H1 (cell line): Measurements from ENCODE around the gene OR5AU1. TPM values are rescaled to one million over a fixed set of nuclear protein-coding genes. Genes with fewer than 3 reads are reported as not detected.
A peak's percentile ranks its signal among the peaks of the same experiment; 100 is the strongest.

ENCODE experiments used
- CTCF ChIA-PET: fragments of 300-600 bp; sonication (Branson Sonifier 250); formaldehyde crosslinking; loops from one replicate; lab custom pipeline; 2021; ENCODE audit not compliant: partially characterized antibody; lab: Charles Lee
- POLR2A ChIA-PET: fragments of 300-600 bp; sonication (Branson Sonifier 250); formaldehyde crosslinking; loops from one replicate; lab custom pipeline; 2021; ENCODE audit warnings: inconsistent platforms; ENCODE audit not compliant: partially characterized antibody; lab: Charles Lee
- DNase-seq, 2 experiments: peaks; one replicate each; pipeline versions ENCODE4 v3.0.0 to v3.0.0-alpha.2; 2010 to 2022; ENCODE audit warnings: low spot score in 2 of 2, low read depth in 1 of 2, mixed read lengths in 1 of 2
- FAIRE-seq: peaks from 2 replicates; lab custom pipeline; 2011; peaks lifted over from hg19 to GRCh38; lab: Jason Lieb, UNC
- H2AFZ ChIP-seq: 2 replicates; pipeline ENCODE4 v1.8.1; 2012; ENCODE audit warnings: low read length, inconsistent platforms
- H2AK5ac ChIP-seq: 2 replicates; pipeline ENCODE4 v1.6.1; 2013; ENCODE audit warnings: low read depth, low read length
- H2BK120ac ChIP-seq: replicated peaks from 2 replicates; pipeline ENCODE3; 2013; ENCODE audit warnings: low read depth, low read length, inconsistent platforms
- H2BK12ac ChIP-seq: 2 replicates; pipeline ENCODE4 v1.6.1; 2013; ENCODE audit warnings: low read depth, low read length
- H2BK15ac ChIP-seq: 2 replicates; pipeline ENCODE4 v1.6.1; 2013; ENCODE audit warnings: low read length
- H2BK20ac ChIP-seq: 2 replicates; pipeline ENCODE4 v1.6.1; 2013; ENCODE audit warnings: low read length
- H2BK5ac ChIP-seq: 2 replicates; pipeline ENCODE4 v1.6.1; 2013; ENCODE audit warnings: low read depth, low read length
- H3K14ac ChIP-seq: 2 replicates; pipeline ENCODE4 v1.6.1; 2013; ENCODE audit warnings: inconsistent platforms; ENCODE audit not compliant: insufficient read length
- H3K18ac ChIP-seq: 2 replicates; pipeline ENCODE4 v1.6.1; 2013; ENCODE audit warnings: low read length; ENCODE audit errors: extremely low read depth
- H3K23ac ChIP-seq: 2 replicates; pipeline ENCODE4 v1.6.1; 2013; ENCODE audit warnings: inconsistent platforms; ENCODE audit not compliant: insufficient read length
- H3K23me2 ChIP-seq: 2 replicates; pipeline ENCODE4 v1.6.1; 2013; ENCODE audit warnings: low read depth, low read length
- H3K27ac ChIP-seq: 2 replicates; pipeline ENCODE4 v1.6.1; 2011; ENCODE audit warnings: low read depth, low read length, inconsistent platforms
- H3K27me3 ChIP-seq, 4 experiments: replicated peaks in 1 of 4; 1 replicate in 1 of 4; 2 replicates in 3 of 4; pipeline versions ENCODE4 v1.6.1 to v1.8.1; 2011 to 2013; ENCODE audit warnings: low read length in 3 of 4, mild to moderate bottlenecking in 3 of 4, inconsistent platforms in 2 of 4, mixed read lengths in 2 of 4, moderate library complexity in 1 of 4; ENCODE audit not compliant: control insufficient read depth in 3 of 4, insufficient read depth in 3 of 4; ENCODE audit errors: extremely low read depth in 1 of 4
- H3K36me3 ChIP-seq, 4 experiments: 2 replicates each; pipeline versions ENCODE4 v1.6.1 to v1.8.1; 2011 to 2013; ENCODE audit warnings: mild to moderate bottlenecking in 4 of 4, low read length in 3 of 4, moderate library complexity in 2 of 4, control low read depth in 1 of 4, inconsistent platforms in 1 of 4; ENCODE audit not compliant: insufficient read depth in 4 of 4, control insufficient read depth in 2 of 4
- H3K4ac ChIP-seq: replicated peaks from 2 replicates; pipeline ENCODE3; 2013; ENCODE audit warnings: low read length, low read depth, mixed read lengths, inconsistent platforms; ENCODE audit not compliant: insufficient read length
- H3K4me1 ChIP-seq, 4 experiments: replicated peaks in 1 of 4; 1 replicate in 1 of 4; 2 replicates in 3 of 4; pipeline versions ENCODE4 v1.6.1 to v1.8.1; 2011 to 2013; ENCODE audit warnings: low read length in 3 of 4, inconsistent platforms in 2 of 4, mixed read lengths in 1 of 4; ENCODE audit not compliant: insufficient read depth in 4 of 4, control insufficient read depth in 3 of 4
- H3K4me2 ChIP-seq, 2 experiments: 2 replicates each; pipeline versions ENCODE4 v1.6.1 to v1.8.1; 2011 to 2013; ENCODE audit warnings: low read depth in 2 of 2, low read length in 2 of 2, control low read depth in 1 of 2, inconsistent platforms in 1 of 2, mild to moderate bottlenecking in 1 of 2; ENCODE audit not compliant: insufficient read depth in 1 of 2
- H3K4me3 ChIP-seq, 4 experiments: fragments of 200-600, 300-600 bp in 1 of 4; sonication (generic), shearing (Covaris generic), sonication (Bioruptor Twin) in 1 of 4; 2 replicates each; pipeline versions ENCODE4 v1.5.1 to v1.8.1; 2011 to 2016; ENCODE audit warnings: low read length in 4 of 4, low read depth in 3 of 4, control low read depth in 2 of 4, inconsistent platforms in 2 of 4, mild to moderate bottlenecking in 2 of 4, mixed read lengths in 1 of 4, moderate library complexity in 1 of 4; ENCODE audit not compliant: insufficient read depth in 2 of 4; ENCODE audit errors: extremely low read depth in 1 of 4
- H3K56ac ChIP-seq: replicated peaks from 2 replicates; pipeline ENCODE3; 2013; ENCODE audit warnings: low read depth, mild to moderate bottlenecking, mixed read lengths, low read length, inconsistent platforms; ENCODE audit not compliant: insufficient read length
- H3K79me1 ChIP-seq: 2 replicates; pipeline ENCODE4 v1.6.1; 2013; ENCODE audit warnings: low read depth, low read length, control low read depth
- H3K79me2 ChIP-seq, 2 experiments: 2 replicates each; pipeline versions ENCODE4 v1.6.1 to v1.8.1; 2012 to 2013; ENCODE audit warnings: low read length in 2 of 2, mild to moderate bottlenecking in 2 of 2, inconsistent platforms in 1 of 2; ENCODE audit not compliant: insufficient read depth in 2 of 2, control insufficient read depth in 1 of 2
- H3K9ac ChIP-seq, 4 experiments: replicated peaks in 1 of 4; 1 replicate in 1 of 4; 2 replicates in 3 of 4; pipeline versions ENCODE4 v1.6.1 to v1.8.1; 2011 to 2013; ENCODE audit warnings: low read depth in 3 of 4, low read length in 3 of 4, control low read depth in 2 of 4, mild to moderate bottlenecking in 2 of 4, moderate library complexity in 2 of 4, inconsistent platforms in 1 of 4; ENCODE audit errors: extremely low read depth in 1 of 4
- H3K9me3 ChIP-seq, 2 experiments: 2 replicates each; pipeline versions ENCODE4 v1.6.1 to v1.8.1; 2012 to 2013; ENCODE audit warnings: mild to moderate bottlenecking in 2 of 2, moderate library complexity in 2 of 2, control low read depth in 1 of 2, inconsistent platforms in 1 of 2, low read depth in 1 of 2, low read length in 1 of 2, mixed read lengths in 1 of 2; ENCODE audit not compliant: insufficient read depth in 2 of 2
- H4K20me1 ChIP-seq, 2 experiments: replicated peaks in 1 of 2; 2 replicates each; pipeline versions ENCODE3 to v1.8.1; 2011 to 2013; ENCODE audit warnings: inconsistent platforms in 2 of 2, low read length in 2 of 2, mild to moderate bottlenecking in 1 of 2; ENCODE audit not compliant: insufficient read depth in 2 of 2, control insufficient read depth in 1 of 2
- H4K5ac ChIP-seq: 2 replicates; pipeline ENCODE4 v1.6.1; 2013; ENCODE audit warnings: low read length, low read depth, mixed read lengths, inconsistent platforms; ENCODE audit not compliant: insufficient read length
- H4K8ac ChIP-seq: 2 replicates; pipeline ENCODE4 v1.8.0; 2013; ENCODE audit warnings: mild to moderate bottlenecking, moderate library complexity, low read length, inconsistent platforms; ENCODE audit not compliant: insufficient read depth; ENCODE audit errors: extremely low read depth
- H4K91ac ChIP-seq: replicated peaks from 2 replicates; pipeline ENCODE3; 2013; ENCODE audit warnings: low read length, mixed read lengths, inconsistent platforms; ENCODE audit not compliant: insufficient read length
- USF2 ChIP-seq: IDR thresholded peaks from 2 replicates; pipeline ENCODE4 v1.6.1; 2011; ENCODE audit warnings: low read length, improper control_type of control experiment
- WGBS, 2 experiments: shearing (Covaris generic) in 1 of 2; methylation state at CpG; one replicate each; pipeline versions ENCODE4 v1.1.6 to v1.1.7; 2013 to 2015; ENCODE audit warnings: low lambda C conversion rate in 2 of 2, mixed read lengths in 2 of 2, inconsistent platforms in 1 of 2, low coverage in 1 of 2, missing lambda C conversion rate in 1 of 2; ENCODE audit not compliant: insufficient replicate concordance in 2 of 2, insufficient coverage in 1 of 2, insufficient read length in 1 of 2; ENCODE audit errors: extremely low coverage in 1 of 2, missing lambda C conversion rate in 1 of 2; 5-methylcytosine and 5-hydroxymethylcytosine counted together
- polyA plus RNA-seq, 7 experiments: library from polyadenylated mRNA; depleted of rRNA in 3 of 7; stranded (reverse) in 5 of 7; unstranded in 2 of 7; fragments of >200 nt in 5 of 7; fragments of 200-250 nt in 2 of 7; gene quantifications; 1 replicate in 5 of 7; 2 replicates in 1 of 7; 4 replicates in 1 of 7; pipeline versions ENCODE4 v1.2.1 to v1.2.3, GENCODE V29; 2011 to 2013; ENCODE audit warnings: missing spikeins in 2 of 7, mixed read lengths in 2 of 7
- total RNA-seq: library from RNA; stranded (reverse); fragmentation: NEBNext Ultra II Directional; extraction: Animal tissue kit (Norgen Biotek cat#: 25700); gene quantifications from 2 replicates; pipeline ENCODE4 v1.2.1, GENCODE V29; 2021

OR5AU1 gene
- total and polyA plus RNA-seq, 2 of the 8 experiments (the other 6 are each of a cell fraction or from before 2014, with no cell fraction given), result not detected

GRCh38 chr14:21133901-21134300 lies 22.0 kb downstream of the OR5AU1 start:
- no peak overlapping the region for H2AK5ac ChIP-seq
- H2AFZ ChIP-seq, result no peak overlapping the region
- H3K4me2 ChIP-seq, result 0 out of 4 replicates have a peak overlapping the region, but pooled peaks of 1 of the 2 experiments have one; percentile 2
- no peak overlapping the region for H4K5ac ChIP-seq
- FAIRE-seq, result peak; percentile 66
- no peak overlapping the region for H2BK12ac ChIP-seq
- no peak overlapping the region for H3K27ac ChIP-seq
- no peaks in the 10 kb centered on the region for H3K36me3 ChIP-seq
- no peak overlapping the region for H3K56ac ChIP-seq
- peaks cover 0 to 3% (median 0%) of the 10 kb centered on the region in 4 experiments; a peak in 5 of 7 replicates for H3K4me1 ChIP-seq
- H2BK20ac ChIP-seq, result no peak overlapping the region
- no peak overlapping the region for H4K91ac ChIP-seq
- 47 to 100% methylated on average over 1 of the region's 1 CpG for WGBS, 2 experiments
- DNase-seq, result no peak
- no peak overlapping the region for H4K8ac ChIP-seq
- no peaks in the 10 kb centered on the region for H4K20me1 ChIP-seq
- H3K9me3 ChIP-seq, result no peaks in the 10 kb centered on the region
- ChIA-PET CTCF (interaction anchor here (1.2 kb wide), 1 partner anchor 119 kb away, joined by 3 read pairs; no protein-coding TSS in a partner anchor), POLR2A (no interaction called here)
- no peak overlapping the region for H2BK15ac ChIP-seq
- H3K23me2 ChIP-seq, result no peaks in the 10 kb centered on the region
- no peak overlapping the region for H3K9ac ChIP-seq
- no peak overlapping the region for H3K4me3 ChIP-seq
- H2BK120ac ChIP-seq, result no peak overlapping the region
- H3K14ac ChIP-seq, result no peak overlapping the region
- no peak overlapping the region for H2BK5ac ChIP-seq
- H3K27me3 ChIP-seq, result peaks cover 0 to 1% (median 0%) of the 10 kb centered on the region in 4 experiments; a peak in 1 of 7 replicates
- no peak overlapping the region for H3K23ac ChIP-seq
- H3K18ac ChIP-seq, result no peak overlapping the region
- no peak overlapping the region for H3K4ac ChIP-seq
- H3K79me1 ChIP-seq, result no peaks in the 10 kb centered on the region
- no peaks in the 10 kb centered on the region for H3K79me2 ChIP-seq
- no peak for TF ChIP-seq USF2
